HL-60 (cell line): Measurements from ENCODE around the gene FBXO34.

ENCODE experiments used
- DNase-seq, 2 experiments: peaks; one replicate each; pipeline ENCODE4 v3.0.0-alpha.2; 2010 to 2020; ENCODE audit warnings: low read depth in 1 of 2, low spot score in 1 of 2
- H3K27ac ChIP-seq: fragments of 250-450 bp; sonication (Bioruptor Pico); replicated peaks from 2 replicates; pipeline ENCODE4 v1.5.1; 2020; ENCODE audit warnings: mild to moderate bottlenecking, moderate library complexity
- H3K27me3 ChIP-seq: fragments of 250-450 bp; sonication (Bioruptor Pico); 2 replicates; pipeline ENCODE4 v1.5.1; 2021; ENCODE audit warnings: mild to moderate bottlenecking, moderate library complexity; ENCODE audit not compliant: insufficient read depth, poor library complexity, severe bottlenecking
- H3K4me3 ChIP-seq: replicated peaks from 2 replicates; pipeline ENCODE4 v1.5.1; 2011; ENCODE audit warnings: mild to moderate bottlenecking, control low read depth, low read length; ENCODE audit not compliant: insufficient read depth
- CTCF ChIP-seq: IDR thresholded peaks from one replicate; pipeline ENCODE4 v1.5.1; 2011; ENCODE audit warnings: low read length, control low read depth, inconsistent platforms; ENCODE audit not compliant: insufficient read depth
- GABPA ChIP-seq: IDR thresholded peaks from 2 replicates; pipeline ENCODE4 v1.6.1; 2012; ENCODE audit warnings: low read depth
- POLR2AphosphoS5 ChIP-seq: IDR thresholded peaks from 2 replicates; pipeline ENCODE4 v1.6.1; 2012; ENCODE audit warnings: low read depth
- REST ChIP-seq: IDR thresholded peaks from 2 replicates; pipeline ENCODE4 v1.6.1; 2012; ENCODE audit warnings: low read depth; ENCODE audit not compliant: insufficient replicate concordance
- SPI1 ChIP-seq: IDR thresholded peaks from 2 replicates; pipeline ENCODE4 v1.6.1; 2012; ENCODE audit warnings: low read depth, mild to moderate bottlenecking, borderline replicate concordance

FBXO34 gene

GRCh38 chr14:55317542-55318306, 46.5 kb downstream of the FBXO34 start:
- TF ChIP-seq POLR2AphosphoS5, result no peak
- TF ChIP-seq CTCF, result no peak
- TF ChIP-seq REST, result no peak
- TF ChIP-seq SPI1, result no peak
- TF ChIP-seq GABPA, result no peak
- DNase-seq, result no peak
- H3K27me3 ChIP-seq, result no peaks in the 10 kb centered on the region
- H3K27ac ChIP-seq, result no peak overlapping the region
- H3K4me3 ChIP-seq, result no peak overlapping the region

- TF ChIP-seq SPI1 (no peak), GABPA (no peak), POLR2AphosphoS5 (no peak), REST (no peak), CTCF (no peak)
These were observed 47.5 kb downstream of the FBXO34 start for GRCh38 chr14:55318694-55319093.

GRCh38 chr14:55323910-55324309, 52.7 kb downstream of the FBXO34 start:
- Histone ChIP-seq H3K4me3 (no peak overlapping the region), H3K27me3 (no peaks in the 10 kb centered on the region), H3K27ac (no peak overlapping the region)
- DNase-seq, result no peak
- TF ChIP-seq POLR2AphosphoS5 (no peak), GABPA (no peak), CTCF (no peak), REST (no peak), SPI1 (no peak)

More at GRCh38 chr14:55318694-55319093, 47.5 kb downstream of the FBXO34 start:
- DNase-seq, result no peak
- Histone ChIP-seq H3K27ac (no peak overlapping the region), H3K4me3 (no peak overlapping the region), H3K27me3 (no peaks in the 10 kb centered on the region)
